Measurements from ENCODE around the gene ATP10B.

The ATP10B gene

DNA sequence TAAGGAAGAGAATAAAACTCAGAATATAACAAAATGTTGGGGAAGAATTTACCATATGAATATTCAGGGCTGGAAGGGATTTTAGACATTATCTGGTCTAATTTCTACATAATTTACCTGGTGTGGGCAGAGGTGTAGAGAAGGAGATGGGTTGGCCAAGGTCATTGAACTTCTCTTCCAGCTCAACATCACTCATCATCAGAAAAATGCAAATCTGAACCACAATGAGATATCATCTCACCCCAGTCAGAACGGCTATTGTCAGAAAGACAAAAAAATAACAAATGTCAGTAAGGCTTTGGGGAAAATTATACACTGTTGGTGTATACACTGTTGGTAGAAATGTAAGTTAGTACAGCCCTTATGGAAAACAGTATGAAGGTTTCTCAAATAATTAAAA lies 308.6 kb downstream of the ATP10B start:
- no peak for FAIRE-seq

DNA sequence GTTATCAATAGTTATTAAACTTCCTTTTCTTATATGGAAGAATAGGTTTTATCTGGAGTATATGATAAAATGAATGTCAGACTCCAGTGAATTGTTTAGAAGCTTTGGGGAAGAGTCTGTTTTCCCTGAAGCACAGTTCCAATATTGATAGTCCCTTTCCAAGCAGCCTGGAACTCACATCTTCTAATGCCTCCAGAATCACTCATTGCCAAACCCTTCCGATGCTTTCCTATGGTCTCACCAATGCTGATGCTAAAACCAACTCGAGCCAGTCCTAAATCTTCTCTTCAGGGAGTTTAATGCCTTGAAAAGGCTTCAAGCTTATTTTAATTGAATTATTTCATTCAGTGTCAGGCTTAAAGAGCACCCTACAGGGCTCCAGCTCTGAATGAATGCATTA lies 309.2 kb downstream of the ATP10B start:
- FAIRE-seq: no peak

DNA sequence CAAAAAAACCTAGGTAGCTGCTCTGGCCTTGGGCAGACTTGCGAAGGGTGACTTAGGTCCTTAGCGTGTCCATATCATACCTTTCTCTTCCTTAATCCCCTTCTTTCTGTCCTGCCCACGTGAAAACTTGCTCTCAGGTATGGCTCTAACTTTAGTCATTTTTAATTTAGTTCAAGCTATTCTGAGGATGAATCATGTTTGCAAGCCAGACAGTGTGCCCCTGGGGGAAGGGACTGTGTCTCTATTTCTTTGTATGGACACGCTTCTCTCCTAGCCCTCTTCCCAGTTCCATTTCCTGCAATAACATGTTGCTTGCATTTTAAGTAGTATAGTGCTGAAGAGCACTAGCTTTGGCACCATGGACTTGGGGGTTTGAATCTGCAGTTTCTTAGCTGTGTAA lies 309.7 kb downstream of the ATP10B start:
- FAIRE-seq: no peak

DNA sequence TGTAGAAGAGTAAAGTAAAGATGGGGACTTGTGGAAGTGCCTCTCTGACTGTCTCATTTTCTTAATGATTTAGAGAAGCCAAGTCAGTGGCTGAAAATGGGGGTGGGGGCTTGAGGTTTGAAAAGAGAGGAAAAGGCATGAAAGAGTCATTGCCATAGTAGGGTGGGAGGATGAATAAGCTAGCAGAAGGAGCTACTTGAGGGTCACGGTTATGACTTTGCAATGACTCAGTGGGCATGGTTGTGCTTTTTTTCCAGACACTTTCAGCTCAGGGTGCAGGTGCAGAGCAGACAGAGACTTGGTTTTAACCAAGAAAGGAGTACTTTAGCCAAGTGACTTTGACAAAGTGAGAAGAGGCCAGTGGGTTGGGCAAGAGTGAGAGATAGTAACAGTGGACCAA lies 312.6 kb downstream of the ATP10B start:
- FAIRE-seq: no peak

DNA sequence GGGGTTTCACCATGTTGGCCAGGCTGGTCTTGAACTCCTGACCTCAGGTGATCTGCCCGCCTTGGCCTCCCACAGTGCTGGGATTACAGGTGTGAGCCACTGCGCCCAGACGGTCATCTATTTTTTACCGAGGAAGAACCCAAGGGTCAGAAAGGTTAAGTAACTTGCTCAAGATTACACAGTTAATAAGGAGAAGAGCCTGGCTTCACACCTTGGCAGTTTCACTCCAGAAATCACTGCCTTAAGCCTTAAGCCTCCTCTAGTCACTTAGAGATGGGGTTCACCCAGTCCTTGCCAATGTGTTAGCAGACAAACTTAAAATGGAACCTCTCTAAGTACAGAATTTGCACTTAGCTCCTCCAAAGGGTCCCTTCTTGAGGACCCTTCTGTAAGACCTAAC lies 314.1 kb downstream of the ATP10B start:
- FAIRE-seq: no peak

DNA sequence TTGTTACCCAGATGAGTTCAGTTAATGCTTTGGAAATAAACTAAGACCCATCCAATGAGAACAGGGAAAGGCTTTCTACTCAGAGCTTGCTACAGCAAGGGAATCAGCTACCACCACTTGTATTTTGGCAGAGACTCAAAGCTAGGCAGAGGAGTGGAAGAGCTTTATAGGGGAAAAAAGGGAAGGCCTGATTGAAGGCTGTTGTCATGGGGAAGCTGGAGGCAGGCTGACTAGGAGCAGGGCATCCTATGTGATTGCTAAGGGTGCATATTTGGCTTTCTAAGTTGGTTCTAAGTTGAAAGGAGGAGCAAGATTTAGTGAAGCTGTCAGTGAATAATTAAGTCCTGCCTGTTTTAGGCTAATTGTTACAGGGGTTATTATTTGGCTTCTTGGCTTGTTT lies 314.9 kb downstream of the ATP10B start:
- no peak for FAIRE-seq

DNA sequence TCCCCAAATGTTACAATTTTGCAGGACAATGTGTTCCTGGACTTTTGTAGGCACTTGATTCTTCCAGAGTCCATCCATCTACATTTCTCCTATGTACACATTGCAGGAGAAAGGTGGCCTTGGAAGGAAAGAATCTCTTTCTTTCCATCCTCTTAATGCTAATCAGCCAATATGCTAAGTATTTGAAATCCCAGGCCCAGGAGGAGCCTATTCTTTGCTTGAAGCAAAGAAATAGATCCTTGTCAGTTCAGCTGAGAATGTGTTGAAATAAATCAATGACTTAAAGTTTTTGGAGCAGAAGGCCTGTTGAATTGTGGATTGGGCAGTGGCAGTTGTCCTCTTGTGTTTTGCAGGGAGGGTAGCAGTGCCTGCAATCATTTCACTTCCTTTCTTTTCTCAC lies 317.1 kb downstream of the ATP10B start:
- no peak for FAIRE-seq

DNA sequence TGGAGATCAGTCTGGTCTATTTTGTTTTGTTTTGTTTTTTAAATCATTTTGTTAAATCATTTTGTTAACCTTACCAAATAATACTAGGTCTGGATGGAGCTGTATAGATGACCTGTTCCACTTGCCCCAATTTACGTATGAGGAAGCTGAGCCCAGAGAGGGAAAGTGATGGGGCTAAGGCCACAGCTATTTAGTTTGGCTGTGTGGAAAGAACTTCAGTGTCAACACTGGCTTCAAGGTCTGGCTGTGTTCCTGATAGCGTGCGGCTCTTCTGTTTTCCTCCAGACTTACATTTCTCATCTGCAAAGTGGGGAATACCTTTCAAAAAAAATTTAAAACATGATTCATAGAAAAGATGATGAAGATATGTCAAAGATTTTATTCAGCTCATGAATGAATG lies 317.9 kb downstream of the ATP10B start:
- FAIRE-seq: no peak

DNA sequence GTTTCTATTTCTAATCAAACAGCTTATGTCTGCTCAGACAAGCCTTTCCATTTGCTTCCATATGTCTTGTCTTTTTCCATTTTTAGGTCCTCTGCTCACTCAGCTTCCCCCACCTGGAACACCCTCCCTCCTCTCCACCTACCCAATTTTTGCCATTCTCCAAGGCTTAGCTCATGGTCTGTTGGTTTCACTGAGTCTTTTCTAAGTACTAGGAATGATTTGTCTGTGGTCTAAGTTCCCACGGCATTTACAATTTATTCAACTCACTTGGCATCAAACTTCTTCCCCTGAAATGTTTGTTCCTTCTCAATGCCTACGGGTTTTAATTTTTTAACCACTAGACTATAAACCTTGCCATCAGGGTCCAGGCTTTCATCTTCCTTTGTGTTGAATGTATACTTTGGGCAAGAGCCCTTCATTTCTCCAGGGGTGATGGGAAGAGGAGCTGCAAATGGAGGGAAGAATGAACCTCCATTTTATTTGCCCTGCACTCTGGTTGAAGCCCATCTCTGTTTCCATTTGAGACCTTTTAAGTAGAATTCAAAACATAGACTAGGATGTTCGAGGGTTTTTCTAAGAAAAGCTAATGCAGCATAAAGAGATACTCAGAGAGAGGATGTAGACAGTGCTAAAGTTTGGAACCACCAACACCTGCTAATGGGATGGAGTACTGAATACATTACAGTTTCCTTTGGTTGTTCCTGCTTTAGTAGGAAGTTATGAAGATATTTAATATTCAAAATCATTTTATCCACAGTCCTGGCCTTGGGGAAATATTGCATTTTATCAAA lies 326.3 kb downstream of the ATP10B start:
- no peak for FAIRE-seq

DNA sequence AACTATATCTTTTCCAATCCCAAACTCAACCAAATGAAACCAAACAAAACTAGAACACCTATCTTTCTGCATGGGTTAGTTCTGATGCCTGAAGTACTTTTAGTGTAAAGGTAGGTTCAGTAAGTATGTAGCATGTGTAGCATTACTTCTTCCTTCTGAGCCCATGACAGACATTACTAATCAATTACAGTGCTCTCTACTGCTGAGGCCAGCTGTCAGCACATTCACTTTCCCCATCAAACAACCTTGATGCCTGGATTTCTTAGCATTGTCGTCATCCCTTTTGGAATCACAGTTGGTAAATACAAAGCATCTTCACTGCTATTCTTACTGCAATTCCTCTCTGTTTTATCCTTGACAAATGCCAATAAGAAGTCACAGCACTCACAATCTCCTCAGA lies 327.2 kb downstream of the ATP10B start:
- no peak for FAIRE-seq

DNA sequence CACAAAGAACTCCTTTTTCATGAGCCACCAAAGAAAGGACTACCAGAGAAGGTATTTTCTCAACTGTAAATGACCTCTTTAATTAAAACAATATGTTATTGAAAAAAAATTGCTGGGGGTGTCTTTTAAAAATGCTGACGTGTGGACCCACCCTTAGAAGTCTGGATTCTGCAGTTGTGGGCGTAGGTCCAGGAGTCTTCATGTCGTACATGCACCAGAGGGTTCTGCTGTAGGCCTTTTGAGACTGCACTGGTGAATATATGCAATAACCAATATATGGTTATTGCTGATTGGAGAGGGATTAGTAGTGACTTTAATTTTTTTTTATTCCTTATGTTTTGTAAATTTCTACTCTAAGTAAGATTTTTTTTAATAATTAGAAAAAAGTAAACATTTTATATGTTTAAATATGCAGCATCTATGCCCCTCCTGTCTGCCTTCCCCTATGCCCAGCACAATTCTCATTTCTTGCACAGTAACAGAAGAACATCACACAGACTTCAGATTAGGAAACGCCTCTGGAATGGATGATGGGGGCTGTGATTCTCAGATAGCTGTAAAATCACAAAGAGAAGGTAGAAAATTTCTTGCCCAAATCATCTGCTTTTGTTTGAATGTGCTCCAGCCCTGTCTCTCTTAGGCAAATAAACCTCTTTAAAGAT lies 328.4 kb downstream of the ATP10B start:
- FAIRE-seq: no peak

DNA sequence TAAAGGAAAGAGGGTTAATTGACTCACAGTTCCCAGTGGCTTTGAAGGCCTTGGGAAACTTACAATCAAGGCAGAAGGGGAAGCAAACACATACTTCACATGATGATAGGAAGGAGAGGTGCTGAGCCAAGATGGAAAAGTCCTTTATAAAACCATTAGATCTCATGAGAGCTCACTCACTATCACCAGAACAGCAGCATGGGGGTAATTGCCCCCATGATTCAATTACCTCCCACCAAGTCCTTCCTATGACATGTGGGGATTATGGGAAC lies 330.7 kb downstream of the ATP10B start:
- no peak for FAIRE-seq

DNA sequence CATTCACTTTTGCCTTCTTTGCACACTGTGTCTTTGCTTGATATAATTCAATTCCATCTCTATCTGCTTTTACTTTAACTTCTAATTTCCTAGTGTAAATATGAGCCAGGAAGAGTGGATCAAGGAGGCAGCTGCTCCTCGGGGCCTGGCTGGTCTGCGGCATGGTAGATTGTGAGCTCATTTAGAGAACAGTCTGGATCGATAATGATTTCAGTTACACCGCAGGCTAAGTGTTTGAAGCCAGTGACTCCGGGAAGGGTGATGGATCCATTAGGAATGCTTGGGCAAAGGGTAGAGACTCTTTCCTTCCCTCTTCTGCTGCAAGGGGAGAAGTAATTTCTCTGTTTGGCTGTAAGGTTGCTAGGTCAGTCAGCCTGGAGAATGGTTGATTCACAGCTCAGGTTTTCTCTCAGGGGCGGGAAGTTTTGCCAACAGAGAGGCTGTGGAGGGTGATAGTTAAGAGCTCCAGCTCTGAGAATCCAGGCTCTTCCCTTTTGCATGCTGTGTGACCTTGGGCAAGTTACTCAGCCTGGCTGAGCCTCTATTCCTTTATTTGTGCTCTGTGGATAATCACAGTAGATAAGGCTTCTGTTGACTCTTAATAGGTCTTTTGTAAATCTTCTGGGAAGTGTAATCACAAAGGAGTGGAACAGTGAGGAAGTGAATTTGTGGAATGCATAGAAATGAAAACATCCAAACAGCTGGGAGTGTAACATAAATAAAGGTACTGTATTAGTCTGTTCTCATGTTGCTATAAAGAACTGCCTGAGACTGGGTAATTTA lies 331.2 kb downstream of the ATP10B start:
- no peak for FAIRE-seq

DNA sequence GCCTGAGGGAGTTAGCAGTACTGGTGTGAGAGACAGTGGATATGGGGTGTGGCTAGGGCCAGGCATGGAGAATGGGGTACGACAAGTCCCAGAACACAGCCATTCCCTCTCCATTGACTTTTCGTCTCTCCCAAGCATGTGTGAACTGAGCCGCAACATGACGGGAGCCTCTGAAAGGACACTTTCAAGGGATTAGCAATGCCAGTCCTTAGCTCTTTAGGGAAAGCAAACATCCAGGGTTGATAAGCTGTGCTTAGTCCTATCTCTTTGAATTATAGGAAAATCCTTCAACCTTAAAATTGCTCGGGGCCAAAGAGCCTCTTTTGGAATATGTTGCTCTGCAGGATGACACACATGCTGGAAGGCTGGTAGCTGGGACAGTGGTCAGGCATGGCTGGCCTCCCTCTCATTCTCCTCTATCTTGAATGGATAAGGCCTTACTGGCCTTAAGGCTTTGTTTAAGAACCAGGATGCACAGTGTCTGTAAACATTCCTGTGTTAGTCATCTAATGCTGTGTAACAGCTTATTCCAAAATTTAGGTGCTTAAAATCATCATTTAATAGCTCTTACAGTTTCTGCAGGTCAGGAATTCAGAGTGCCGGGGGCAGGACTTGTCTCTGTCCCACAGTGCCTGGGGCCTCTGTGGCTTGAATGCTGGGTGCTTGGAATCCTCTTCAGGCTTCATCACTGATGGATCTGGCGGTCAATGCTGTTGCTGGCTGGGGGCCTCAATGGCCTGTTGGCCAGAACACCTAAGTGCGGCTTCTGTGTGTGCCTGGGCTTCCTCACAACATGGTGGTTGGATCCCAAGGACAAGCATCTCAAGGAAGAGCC lies 335.1 kb downstream of the ATP10B start:
- FAIRE-seq: no peak

DNA sequence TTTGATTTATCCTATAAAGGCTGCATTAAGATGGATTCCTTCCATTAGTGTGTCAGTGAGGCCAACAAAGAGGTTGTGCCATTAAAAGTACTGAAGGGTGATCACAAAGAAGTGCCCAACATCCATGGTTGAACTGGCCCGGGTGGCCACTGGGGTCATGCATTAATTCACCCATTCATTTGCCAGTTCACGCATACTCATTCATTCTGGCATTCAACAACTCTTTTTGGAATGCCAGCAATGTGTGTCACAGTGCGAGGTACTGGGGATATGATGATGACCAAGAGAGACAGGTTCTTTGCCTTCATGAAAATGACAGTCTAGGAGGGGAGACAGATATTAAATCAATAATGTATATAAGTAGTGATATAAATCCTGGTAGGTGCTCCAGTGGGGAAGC lies 337.1 kb downstream of the ATP10B start:
- FAIRE-seq: no peak

DNA sequence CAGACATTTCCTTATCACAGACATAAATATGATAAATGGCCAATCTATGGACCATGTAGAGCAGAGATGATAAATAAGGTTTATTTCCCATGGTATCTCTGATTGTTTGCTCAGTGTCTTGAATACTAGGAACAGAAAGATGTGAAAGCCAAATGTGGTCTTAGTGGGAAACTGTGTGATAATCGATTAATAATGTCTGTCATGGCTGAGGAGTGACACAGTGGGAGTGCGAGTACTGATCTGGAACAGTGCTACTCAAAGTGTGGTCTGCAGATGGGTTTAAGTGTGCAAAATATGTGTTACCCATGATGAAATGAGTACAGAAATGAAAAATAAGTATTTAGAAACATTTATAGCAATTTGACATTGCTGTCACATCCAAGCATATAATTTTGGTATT lies 337.8 kb downstream of the ATP10B start:
- no peak for FAIRE-seq

DNA sequence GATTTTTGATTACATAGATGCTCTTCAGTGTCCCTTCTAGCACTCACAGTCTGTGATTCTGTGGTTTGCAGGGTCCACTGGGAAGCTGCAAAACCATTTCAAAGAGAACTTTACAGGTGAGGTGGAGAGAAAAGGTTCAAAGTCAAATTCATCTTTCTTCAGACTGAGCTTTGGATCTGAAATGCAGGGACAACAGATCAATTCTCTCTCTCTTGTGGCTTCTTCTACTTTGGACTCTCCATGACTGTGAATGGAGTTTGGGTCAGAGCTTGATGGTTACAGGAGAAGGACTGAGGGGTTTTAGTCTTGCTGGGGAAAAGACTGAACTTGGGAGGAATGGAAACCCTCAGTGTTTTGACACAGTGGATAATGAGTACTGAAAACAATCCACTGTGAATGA lies 338.5 kb downstream of the ATP10B start:
- FAIRE-seq: no peak

Measured in islet of Langerhans (tissue), 1 donor.